ENCODE results near the gene RHCG.

Gene RHCG

GRCh38 chr15:89496155-89497098 is at the start of gene RHCG:
RHCG (minus strand) TSS chr15:89496583; CDS start chr15:89496544, 39 bp downstream.
- peak within 1 kb of the TSS; percentile 46 for H3K4me3 ChIP-seq (ENCODE audit: low read length)

GRCh38 chr15:89543389-89543788 is 47.0 kb upstream of the RHCG start:
- DNase-seq (ENCODE audit: low read depth) = no peak
- no peak for TF ChIP-seq CTCF (IDR thresholded peaks at IDR 0.05; ENCODE audit: insufficient read depth, low read depth, low read length, missing control alignments)
- no peak overlapping the region for H3K4me3 ChIP-seq (ENCODE audit: low read length)

More at GRCh38 chr15:89496155-89497098, at the start of gene RHCG:
- peak; percentile 59 for TF ChIP-seq CTCF (IDR thresholded peaks at IDR 0.05; ENCODE audit: insufficient read depth, low read depth, low read length, missing control alignments)
- DNase-seq (ENCODE audit: low read depth) = peak; percentile 76

DNA sequence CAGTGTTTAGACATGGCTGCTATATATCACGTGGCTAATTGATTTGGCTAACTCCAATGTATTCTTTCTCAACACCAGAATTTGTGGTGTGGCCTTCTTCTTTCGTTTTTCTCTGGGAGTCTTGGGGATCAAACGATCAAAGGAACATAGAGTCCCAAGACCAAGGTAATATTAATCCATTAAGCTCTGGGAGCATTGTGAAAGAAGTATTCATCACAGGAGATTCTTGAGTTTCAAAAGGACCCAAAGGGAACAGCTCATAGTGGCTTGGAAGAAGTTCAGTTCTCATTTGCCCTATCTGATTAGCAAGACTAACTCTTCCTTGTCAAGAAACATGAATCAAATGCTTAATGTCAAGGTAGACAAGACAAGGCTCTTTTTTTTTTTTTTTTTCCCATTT is 46.0 kb upstream of the RHCG start:
- no peak overlapping the region for H3K4me3 ChIP-seq (ENCODE audit: low read length)
- no peak for TF ChIP-seq CTCF (IDR thresholded peaks at IDR 0.05; ENCODE audit: insufficient read depth, low read depth, low read length, missing control alignments)
- DNase-seq (ENCODE audit: low read depth) = peak; percentile 20

DNA sequence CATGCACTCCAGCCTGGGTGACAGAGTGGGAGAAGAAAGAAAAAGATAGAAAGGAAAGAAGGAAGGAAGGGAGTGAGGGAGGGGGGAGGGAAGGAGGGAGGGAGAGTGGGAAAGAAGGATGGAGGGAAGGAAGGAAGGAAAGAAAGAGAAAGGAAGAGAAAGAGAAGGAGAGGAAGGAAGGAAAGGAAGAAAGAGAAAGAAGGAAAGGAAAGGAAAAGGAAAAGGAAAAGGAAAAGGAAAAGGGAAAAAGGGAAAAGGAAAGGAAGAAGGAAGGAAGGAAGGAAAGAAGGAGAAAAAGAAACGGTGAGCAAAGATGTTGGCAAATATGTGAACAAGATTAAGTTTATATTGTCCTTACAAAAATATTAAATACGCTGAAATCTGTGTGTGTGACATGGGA is 42.6 kb upstream of the RHCG start:
- H3K4me3 ChIP-seq (ENCODE audit: low read length) = no peak overlapping the region
- DNase-seq (ENCODE audit: low read depth) = no peak
- no peak for TF ChIP-seq CTCF (IDR thresholded peaks at IDR 0.05; ENCODE audit: insufficient read depth, low read depth, low read length, missing control alignments)

DNA sequence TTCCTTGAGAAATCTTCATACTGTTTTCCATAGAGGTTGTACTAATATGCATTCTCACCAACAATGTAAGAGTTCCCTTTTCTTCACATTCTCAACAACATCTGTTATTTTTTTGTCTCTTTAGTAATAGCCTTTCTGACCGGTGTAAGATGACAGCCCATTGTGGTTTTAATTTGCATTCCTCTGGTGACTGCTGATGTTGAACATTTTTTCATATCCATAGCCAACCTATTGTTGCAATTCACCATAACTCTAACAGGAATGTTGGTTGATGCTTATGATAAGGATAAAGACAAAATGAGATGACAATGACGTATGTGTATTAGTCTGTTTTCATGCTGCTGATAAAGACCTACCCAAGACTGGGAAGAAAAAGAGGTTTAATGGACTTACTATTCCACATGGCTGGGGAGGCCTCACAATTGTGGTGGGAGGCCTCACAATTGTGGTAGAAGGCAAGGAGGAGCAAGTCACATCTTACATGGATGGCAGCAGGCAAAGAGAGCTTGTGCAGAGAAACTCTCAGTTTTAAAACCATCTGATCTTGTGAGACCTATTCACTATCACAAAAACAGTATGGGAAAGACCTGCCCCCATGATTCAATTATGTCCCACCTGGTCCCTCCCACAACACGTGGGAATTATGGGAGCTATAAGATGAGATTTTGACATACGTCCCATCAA is 37.6 kb upstream of the RHCG start:
- no peak for TF ChIP-seq CTCF (IDR thresholded peaks at IDR 0.05; ENCODE audit: insufficient read depth, low read depth, low read length, missing control alignments)
- H3K4me3 ChIP-seq (ENCODE audit: low read length) = no peak overlapping the region
- DNase-seq (ENCODE audit: low read depth) = no peak

- peak; percentile 47 for TF ChIP-seq CTCF (IDR thresholded peaks at IDR 0.05; ENCODE audit: insufficient read depth, low read depth, low read length, missing control alignments)
- DNase-seq (ENCODE audit: low read depth) = peak; percentile 88
- no peak overlapping the region for H3K4me3 ChIP-seq (ENCODE audit: low read length)
These were observed 35.6 kb upstream of the RHCG start for GRCh38 chr15:89531796-89532537.

Data from epithelial cell of esophagus (primary cell).